ENCODE measurements around the gene GALNT1.

The GALNT1 gene

DNA sequence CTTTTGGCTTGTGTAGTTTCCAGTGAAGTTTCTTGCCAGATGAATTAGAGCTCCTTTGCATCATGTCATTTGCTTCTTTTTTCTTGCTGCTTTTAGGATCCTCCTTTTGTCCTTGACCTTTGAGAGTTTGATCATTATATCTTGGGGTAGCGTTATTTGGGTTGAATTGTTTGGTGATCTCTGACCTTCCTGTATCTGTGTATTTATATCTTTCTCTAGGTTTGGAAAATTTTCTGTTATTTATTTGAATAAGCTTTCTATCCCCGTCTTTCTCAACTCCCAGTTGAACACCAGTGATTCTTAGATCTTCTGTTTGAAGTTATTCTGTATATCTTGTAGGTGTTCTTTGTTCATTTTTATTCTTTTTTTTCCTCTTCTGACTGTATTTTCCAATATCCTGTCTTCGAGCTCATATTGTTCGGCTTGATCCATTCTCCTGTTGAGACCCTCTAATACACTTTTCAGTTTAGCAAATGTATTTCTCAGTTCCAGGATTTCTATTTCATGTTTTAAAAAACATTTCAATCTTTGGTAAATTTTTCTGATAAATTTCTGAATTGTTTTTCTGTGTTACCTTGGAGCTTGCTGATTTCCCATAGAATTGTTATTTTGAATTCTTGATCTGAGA lies 20.8 kb downstream of the GALNT1 start:
- no peaks in the 10 kb centered on the region for H3K27me3 Mint-ChIP-seq
- H3K9me3 Mint-ChIP-seq, result peaks cover 31 to 46% of the 10 kb centered on the region in 2 donors
- peaks cover 42% of the 10 kb centered on the region for H3K4me1 Mint-ChIP-seq
- peak overlapping the region in 1 of 2 donors; percentile 83 for H3K27ac Mint-ChIP-seq
- H3K4me3 Mint-ChIP-seq, result no peak overlapping the region
- DNase-seq, result no peak
- ATAC-seq, result no peak

GRCh38 chr18:35603008-35603407 lies 21.5 kb downstream of the GALNT1 start:
- Mint-ChIP-seq H3K9me3 (peaks cover 31 to 46% of the 10 kb centered on the region in 2 donors), H3K4me1 (peaks cover 47% of the 10 kb centered on the region), H3K27ac (no peak overlapping the region), H3K27me3 (no peaks in the 10 kb centered on the region), H3K4me3 (no peak overlapping the region)
- ATAC-seq, result no peak
- no peak for DNase-seq

DNA sequence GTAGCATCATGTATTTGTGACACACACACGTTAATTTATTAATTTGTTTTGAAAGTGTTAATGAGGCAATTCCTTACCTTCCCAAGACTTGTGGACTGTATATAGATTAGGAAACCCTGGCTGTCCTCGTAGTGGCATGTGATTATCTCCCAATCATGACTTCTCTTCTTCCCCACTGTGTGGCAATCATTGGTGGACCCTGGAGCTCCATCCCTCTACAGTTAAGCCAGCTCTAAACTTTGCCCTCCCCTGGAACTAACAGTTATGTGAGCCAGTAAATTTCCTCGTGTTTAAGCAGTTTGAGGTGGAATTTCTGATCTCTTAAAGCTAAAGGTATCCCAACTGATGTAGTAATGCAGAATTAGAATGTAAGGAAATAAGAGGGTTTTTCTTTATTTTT lies 22.0 kb downstream of the GALNT1 start:
- no peaks in the 10 kb centered on the region for H3K27me3 Mint-ChIP-seq
- ATAC-seq (no peak), DNase-seq (no peak)
- H3K4me3 Mint-ChIP-seq, result no peak overlapping the region
- peaks cover 31 to 46% of the 10 kb centered on the region in 2 donors for H3K9me3 Mint-ChIP-seq
- H3K27ac Mint-ChIP-seq, result peak overlapping the region in 1 of 2 donors; percentile 40
- peaks cover 47% of the 10 kb centered on the region for H3K4me1 Mint-ChIP-seq

DNA sequence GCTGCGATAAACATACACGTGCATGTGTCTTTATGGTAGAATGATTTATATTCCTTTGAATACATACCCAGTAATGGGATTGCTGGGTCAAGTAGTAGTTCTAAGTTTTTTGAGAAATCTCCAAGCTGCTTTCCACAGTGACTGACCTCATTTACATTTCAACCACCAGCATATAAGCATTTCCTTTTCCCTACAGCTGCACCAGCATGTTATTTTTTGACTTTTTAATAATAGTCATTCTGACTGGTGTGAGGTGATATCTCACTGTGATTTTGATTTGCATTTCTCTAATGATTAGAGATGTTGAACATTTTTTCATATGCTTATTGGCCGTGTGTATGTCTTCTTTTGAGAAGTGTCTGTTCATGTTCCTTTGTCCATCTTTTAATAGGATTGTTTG lies 22.8 kb downstream of the GALNT1 start:
- no peak overlapping the region for H3K4me3 Mint-ChIP-seq
- DNase-seq (no peak), ATAC-seq (no peak)
- H3K9me3 Mint-ChIP-seq, result peaks cover 31 to 46% of the 10 kb centered on the region in 2 donors
- peaks cover 47% of the 10 kb centered on the region for H3K4me1 Mint-ChIP-seq
- no peak overlapping the region for H3K27ac Mint-ChIP-seq
- H3K27me3 Mint-ChIP-seq, result no peaks in the 10 kb centered on the region

GRCh38 chr18:35605686-35606417 lies 24.3 kb downstream of the GALNT1 start:
- H3K4me1 Mint-ChIP-seq, result peaks cover 41% of the 10 kb centered on the region
- no peak overlapping the region for H3K27ac Mint-ChIP-seq
- DNase-seq, result no peak
- ATAC-seq, result no peak
- H3K4me3 Mint-ChIP-seq, result no peak overlapping the region
- peaks cover 23 to 31% of the 10 kb centered on the region in 2 donors for H3K9me3 Mint-ChIP-seq
- no peaks in the 10 kb centered on the region for H3K27me3 Mint-ChIP-seq

DNA sequence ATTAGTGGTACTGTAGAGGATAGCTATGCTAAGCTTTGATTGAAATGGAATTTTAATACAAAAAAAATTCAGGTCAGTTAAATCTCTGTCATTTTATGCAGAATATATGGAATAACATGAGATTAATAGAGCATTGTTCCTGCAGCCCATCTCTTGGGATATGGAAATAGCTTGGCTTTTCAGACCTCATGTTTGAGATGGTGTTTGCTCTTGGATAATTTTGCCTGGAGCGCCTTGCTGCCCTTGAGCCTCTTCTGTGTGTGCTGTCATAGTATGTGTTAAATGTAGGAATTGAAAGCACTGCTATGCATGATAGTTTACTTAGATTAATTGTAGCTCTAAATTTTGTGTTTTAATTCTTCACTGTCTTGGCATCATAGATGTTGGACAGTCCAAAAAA lies 27.7 kb downstream of the GALNT1 start:
- DNase-seq (no peak), ATAC-seq (no peak)
- peaks cover 44% of the 10 kb centered on the region for H3K4me1 Mint-ChIP-seq
- no peaks in the 10 kb centered on the region for H3K9me3 Mint-ChIP-seq
- no peak overlapping the region for H3K27ac Mint-ChIP-seq
- H3K4me3 Mint-ChIP-seq, result no peak overlapping the region
- no peaks in the 10 kb centered on the region for H3K27me3 Mint-ChIP-seq

- Mint-ChIP-seq H3K4me1 (peaks cover 39% of the 10 kb centered on the region), H3K27me3 (no peaks in the 10 kb centered on the region), H3K9me3 (no peaks in the 10 kb centered on the region), H3K27ac (no peak overlapping the region), H3K4me3 (no peak overlapping the region)
- ATAC-seq (no peak), DNase-seq (no peak)
These were observed 28.5 kb downstream of the GALNT1 start for GRCh38 chr18:35610089-35610488.

- H3K27me3 Mint-ChIP-seq, result no peaks in the 10 kb centered on the region
- DNase-seq, result no peak
- ATAC-seq, result no peak
- no peak overlapping the region for H3K27ac Mint-ChIP-seq
- no peaks in the 10 kb centered on the region for H3K9me3 Mint-ChIP-seq
- H3K4me3 Mint-ChIP-seq, result no peak overlapping the region
- H3K4me1 Mint-ChIP-seq, result peaks cover 41% of the 10 kb centered on the region
These were observed 29.2 kb downstream of the GALNT1 start for GRCh38 chr18:35610724-35611123.

DNA sequence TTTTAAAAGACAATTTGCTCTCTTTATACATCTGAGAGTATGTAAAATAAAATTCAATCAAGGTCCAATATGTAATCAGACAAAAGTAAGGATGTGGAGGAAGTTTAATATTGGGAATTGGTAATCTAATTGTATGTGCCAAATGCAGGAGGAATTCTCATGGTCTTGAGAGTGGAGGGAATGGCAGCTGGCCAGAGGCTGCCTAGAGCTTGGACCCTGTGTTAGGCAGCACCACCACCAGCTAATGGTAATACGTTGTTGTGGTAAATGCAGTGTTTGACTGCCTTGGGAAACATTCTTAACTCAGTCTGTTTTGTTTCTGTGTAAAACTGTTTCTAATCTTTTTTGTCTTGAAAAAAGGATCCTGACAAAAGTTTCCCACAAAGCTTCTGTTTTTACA lies 30.0 kb downstream of the GALNT1 start:
- peaks cover 33% of the 10 kb centered on the region for H3K4me1 Mint-ChIP-seq
- no peak for DNase-seq
- ATAC-seq, result no peak
- no peak overlapping the region for H3K27ac Mint-ChIP-seq
- H3K27me3 Mint-ChIP-seq, result no peaks in the 10 kb centered on the region
- H3K9me3 Mint-ChIP-seq, result no peaks in the 10 kb centered on the region
- no peak overlapping the region for H3K4me3 Mint-ChIP-seq

- Mint-ChIP-seq H3K27me3 (no peaks in the 10 kb centered on the region), H3K27ac (no peak overlapping the region), H3K4me1 (peaks cover 21% of the 10 kb centered on the region), H3K9me3 (no peaks in the 10 kb centered on the region), H3K4me3 (no peak overlapping the region)
- no peak for DNase-seq
- no peak for ATAC-seq
These were observed 34.5 kb downstream of the GALNT1 start for GRCh38 chr18:35616074-35616473.

- DNase-seq (peak; percentile 64 to 80), ATAC-seq (peak; percentile 99)
- Mint-ChIP-seq H3K9me3 (no peaks in the 10 kb centered on the region), H3K4me1 (peaks cover 21% of the 10 kb centered on the region), H3K27me3 (no peaks in the 10 kb centered on the region), H3K27ac (no peak overlapping the region), H3K4me3 (no peak overlapping the region)
These were observed 35.3 kb downstream of the GALNT1 start for GRCh38 chr18:35616664-35617423.

GRCh38 chr18:35617865-35618264 lies 36.3 kb downstream of the GALNT1 start:
- Mint-ChIP-seq H3K9me3 (no peaks in the 10 kb centered on the region), H3K27ac (no peak overlapping the region), H3K27me3 (no peaks in the 10 kb centered on the region), H3K4me1 (peaks cover 25% of the 10 kb centered on the region), H3K4me3 (no peak overlapping the region)
- DNase-seq, result no peak
- ATAC-seq, result no peak

DNA sequence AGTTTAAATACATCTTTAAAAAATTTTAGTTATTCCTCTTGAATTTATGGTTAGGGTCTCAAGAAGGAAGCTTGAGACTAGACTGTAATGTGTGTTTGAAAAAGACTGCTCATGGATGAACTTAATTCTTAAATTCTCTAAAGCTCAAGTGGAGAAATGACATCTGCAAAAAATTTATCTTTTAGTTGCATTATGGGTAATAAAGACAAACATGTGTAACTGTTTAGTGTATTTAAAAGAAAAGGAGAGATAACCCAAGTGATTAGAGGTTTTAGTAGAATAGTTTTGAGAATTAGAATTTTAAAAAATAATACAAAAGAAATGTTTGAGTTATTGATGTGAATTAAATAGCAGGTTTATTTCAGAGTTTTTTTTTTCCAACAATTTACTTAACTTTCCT lies 36.7 kb downstream of the GALNT1 start:
- Mint-ChIP-seq H3K4me3 (no peak overlapping the region), H3K4me1 (peaks cover 25% of the 10 kb centered on the region), H3K9me3 (no peaks in the 10 kb centered on the region), H3K27ac (no peak overlapping the region), H3K27me3 (no peaks in the 10 kb centered on the region)
- ATAC-seq (no peak), DNase-seq (no peak)

GRCh38 chr18:35618696-35619095 lies 37.2 kb downstream of the GALNT1 start:
- Mint-ChIP-seq H3K4me1 (peaks cover 25% of the 10 kb centered on the region), H3K27ac (no peak overlapping the region), H3K27me3 (no peaks in the 10 kb centered on the region), H3K9me3 (no peaks in the 10 kb centered on the region), H3K4me3 (no peak overlapping the region)
- no peak for DNase-seq
- ATAC-seq, result no peak

- ATAC-seq (no peak), DNase-seq (no peak)
- peaks cover 31% of the 10 kb centered on the region for H3K4me1 Mint-ChIP-seq
- no peak overlapping the region for H3K4me3 Mint-ChIP-seq
- H3K27me3 Mint-ChIP-seq, result no peaks in the 10 kb centered on the region
- H3K9me3 Mint-ChIP-seq, result no peaks in the 10 kb centered on the region
- no peak overlapping the region for H3K27ac Mint-ChIP-seq
These were observed 37.9 kb downstream of the GALNT1 start for GRCh38 chr18:35619464-35619863.

GRCh38 chr18:35619941-35620340 lies 38.4 kb downstream of the GALNT1 start:
- Mint-ChIP-seq H3K27me3 (no peaks in the 10 kb centered on the region), H3K4me1 (peaks cover 35% of the 10 kb centered on the region), H3K9me3 (peaks cover 0 to 2% of the 10 kb centered on the region in 2 donors), H3K4me3 (no peak overlapping the region), H3K27ac (no peak overlapping the region)
- no peak for ATAC-seq
- no peak for DNase-seq

Measured in stimulated activated naive CD8-positive, alpha-beta T cell treated with anti-CD3 and anti-CD28 coated beads, Interleukin-15, amount 100 ng/mL, for 72 hours (primary cell).